IMR-90 (cell line): ENCODE data around the gene RFTN2.

Experiments used
- BHLHE40 ChIP-seq: fragments of 150-350 bp; IDR thresholded peaks from 2 replicates; pipeline ENCODE4 v1.6.1; 2016; ENCODE audit warnings: mild to moderate bottlenecking, low read depth, low read length
- CTCF ChIP-seq: conservative IDR thresholded peaks from 2 replicates; pipeline ENCODE4 v1.5.1; 2012; ENCODE audit warnings: mild to moderate bottlenecking, low read depth, low read length, improper control_type of control experiment
- MAZ ChIP-seq: IDR thresholded peaks from 2 replicates; pipeline ENCODE4 v1.6.1; 2012; ENCODE audit warnings: low read depth, mild to moderate bottlenecking, low read length, improper control_type of control experiment, moderate library complexity, borderline replicate concordance
- POLR2A ChIP-seq: IDR thresholded peaks from 2 replicates; pipeline ENCODE4 v1.6.1; 2012; ENCODE audit warnings: mild to moderate bottlenecking, low read depth, low read length
- RFX5 ChIP-seq: IDR thresholded peaks from 2 replicates; pipeline ENCODE4 v1.8.0; 2012; ENCODE audit warnings: low read depth, mild to moderate bottlenecking, low read length, moderate library complexity

GRCh38 chr2:197547163-197547900, 128.1 kb downstream of the RFTN2 start:
- no peak for TF ChIP-seq CTCF
- no peak for TF ChIP-seq MAZ
- TF ChIP-seq POLR2A: no peak
- no peak for TF ChIP-seq RFX5
- no peak for TF ChIP-seq BHLHE40
